Thoracic aorta (tissue), 2 donors: Measurements from ENCODE around the gene TIMP3. TPM values are rescaled to one million over a fixed set of nuclear protein-coding genes. Genes with fewer than 3 reads are reported as not detected.

Source experiments
- ATAC-seq: fragments of 150-250 bp; one replicate; pipeline ENCODE4 v1.8.0; 2017; ENCODE audit warnings: low read depth; ENCODE audit not compliant: insufficient number of reproducible peaks, low FRiP score
- DNase-seq: peaks from one replicate; pipeline ENCODE4 v3.0.0-alpha.2; 2020; ENCODE audit warnings: low spot score
- H3K27ac ChIP-seq, 2 donors: fragments of 200-600 bp; sonication (generic); 1 replicate in 1 of 2; 2 replicates in 1 of 2; pipeline ENCODE4 v1.5.1; 2016; ENCODE audit warnings: mild to moderate bottlenecking in 2 of 2, moderate library complexity in 2 of 2
- H3K27me3 ChIP-seq: fragments of 200-600 bp; sonication (generic); replicated peaks from 2 replicates; pipeline ENCODE4 v1.6.0; 2016; ENCODE audit warnings: mild to moderate bottlenecking; ENCODE audit not compliant: insufficient read depth
- H3K36me3 ChIP-seq: fragments of 200-600 bp; sonication (generic); one replicate; pipeline ENCODE4 v1.5.1; 2016
- H3K4me1 ChIP-seq, 2 donors: fragments of 200-600 bp; sonication (generic); 1 replicate in 1 of 2; 2 replicates in 1 of 2; pipeline versions ENCODE4 v1.5.1 to v1.6.0; 2016; ENCODE audit warnings: low read depth in 2 of 2, mild to moderate bottlenecking in 1 of 2; ENCODE audit not compliant: control insufficient read depth in 1 of 2
- H3K4me3 ChIP-seq: fragments of 200-600 bp; sonication (generic); 2 replicates; pipeline ENCODE4 v1.5.1; 2016; ENCODE audit warnings: mild to moderate bottlenecking
- H3K9me3 ChIP-seq: fragments of 200-600 bp; sonication (generic); 2 replicates; pipeline ENCODE4 v1.5.1; 2016
- CTCF ChIP-seq: fragments of 200-600 bp; sonication (generic); IDR thresholded peaks from one replicate; pipeline ENCODE4 v1.5.1; 2019; ENCODE audit warnings: antibody characterized with exemption
- total RNA-seq, 2 donors: library from RNA; depleted of rRNA; stranded (reverse); fragments of >200 nt; gene quantifications; one replicate each; pipeline versions ENCODE4 v1.1.0 to v1.2.3, GENCODE V29; 2016

TIMP3 gene
- total RNA-seq, 2 donors from 2014 or later, result 471 to 756 TPM

DNA sequence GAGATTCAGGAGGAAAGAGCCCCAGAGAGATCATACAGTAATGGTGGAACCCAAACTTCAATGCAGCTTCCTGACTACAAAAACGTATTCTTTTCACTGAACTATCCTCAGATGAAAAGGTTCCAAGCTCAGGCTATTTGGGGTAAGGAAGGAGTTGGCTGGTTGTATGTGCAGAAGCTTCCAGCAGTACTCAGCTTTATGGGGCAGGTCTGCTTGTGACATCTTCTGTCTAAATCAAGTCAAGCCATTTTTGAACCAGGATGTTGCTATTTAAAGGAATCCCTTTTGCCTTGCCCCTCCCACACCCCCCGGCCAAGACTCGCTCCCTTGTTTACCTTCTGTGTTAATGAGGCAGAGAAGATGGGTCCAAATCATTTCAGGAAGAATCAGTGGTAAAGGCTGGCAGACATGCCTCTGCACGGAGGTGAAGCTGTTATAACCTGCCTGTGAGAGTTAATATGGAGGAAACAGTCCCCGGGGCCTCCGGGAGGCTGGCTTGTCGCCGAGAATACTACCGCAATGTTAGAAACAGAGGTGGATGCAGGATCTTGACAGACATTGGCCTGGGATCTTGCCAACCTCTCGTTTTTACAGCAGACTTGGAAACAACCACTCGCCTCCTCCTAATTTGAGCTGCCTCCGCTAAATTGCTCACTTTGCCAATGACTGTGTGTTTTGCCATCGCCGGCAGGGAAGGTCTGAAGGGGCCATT is 45.4 kb downstream of the TIMP3 start:
- no peaks in the 10 kb centered on the region for H3K36me3 ChIP-seq
- peaks cover 33 to 84% of the 10 kb centered on the region in 2 donors for H3K4me1 ChIP-seq
- no peaks in the 10 kb centered on the region for H3K9me3 ChIP-seq
- ATAC-seq (no peak), DNase-seq (no peak)
- H3K27ac ChIP-seq, result peak overlapping the region; percentile 29 to 55
- peak overlapping the region; percentile 46 for H3K4me3 ChIP-seq
- no peaks in the 10 kb centered on the region for H3K27me3 ChIP-seq
- no peak for TF ChIP-seq CTCF

- no peak for TF ChIP-seq CTCF
- no peak overlapping the region for H3K4me3 ChIP-seq
- H3K9me3 ChIP-seq, result no peaks in the 10 kb centered on the region
- no peaks in the 10 kb centered on the region for H3K27me3 ChIP-seq
- DNase-seq (no peak), ATAC-seq (no peak)
- no peak overlapping the region for H3K27ac ChIP-seq
- peaks cover 45 to 86% of the 10 kb centered on the region in 2 donors for H3K4me1 ChIP-seq
- no peaks in the 10 kb centered on the region for H3K36me3 ChIP-seq
These were observed 46.7 kb downstream of the TIMP3 start for GRCh38 chr22:32848226-32848625.

- Histone ChIP-seq H3K4me1 (peaks cover 47 to 92% of the 10 kb centered on the region in 2 donors), H3K27me3 (no peaks in the 10 kb centered on the region), H3K4me3 (no peak overlapping the region), H3K36me3 (no peaks in the 10 kb centered on the region), H3K27ac (no peak overlapping the region), H3K9me3 (no peaks in the 10 kb centered on the region)
- no peak for ATAC-seq
- TF ChIP-seq CTCF, result no peak
- DNase-seq, result no peak
These were observed 48.0 kb downstream of the TIMP3 start for GRCh38 chr22:32849501-32849900.

DNA sequence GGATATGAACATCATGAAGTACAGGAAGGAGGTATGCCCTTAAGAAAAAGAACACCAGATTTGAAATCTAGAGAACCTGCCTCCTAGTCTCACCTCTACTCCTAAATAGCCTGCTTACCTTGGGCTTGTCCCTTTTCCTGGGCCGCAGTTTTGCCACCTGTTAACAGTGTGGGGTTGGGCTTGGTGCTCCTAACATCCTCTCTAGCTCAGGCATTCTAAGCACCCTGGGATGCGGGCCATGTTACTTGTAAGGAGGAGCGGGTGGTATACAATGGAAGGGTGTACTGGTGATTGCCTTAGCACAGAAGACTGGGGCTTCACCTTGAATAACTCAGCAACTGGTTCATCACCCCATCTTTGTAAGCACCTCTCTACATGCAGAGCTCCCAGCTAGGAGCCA is 48.7 kb downstream of the TIMP3 start:
- Histone ChIP-seq H3K9me3 (no peaks in the 10 kb centered on the region), H3K4me3 (no peak overlapping the region), H3K27ac (peak overlapping the region; percentile 81 to 83), H3K4me1 (peaks cover 47 to 98% of the 10 kb centered on the region in 2 donors), H3K36me3 (no peaks in the 10 kb centered on the region), H3K27me3 (no peaks in the 10 kb centered on the region)
- no peak for TF ChIP-seq CTCF
- DNase-seq (no peak), ATAC-seq (no peak)

DNA sequence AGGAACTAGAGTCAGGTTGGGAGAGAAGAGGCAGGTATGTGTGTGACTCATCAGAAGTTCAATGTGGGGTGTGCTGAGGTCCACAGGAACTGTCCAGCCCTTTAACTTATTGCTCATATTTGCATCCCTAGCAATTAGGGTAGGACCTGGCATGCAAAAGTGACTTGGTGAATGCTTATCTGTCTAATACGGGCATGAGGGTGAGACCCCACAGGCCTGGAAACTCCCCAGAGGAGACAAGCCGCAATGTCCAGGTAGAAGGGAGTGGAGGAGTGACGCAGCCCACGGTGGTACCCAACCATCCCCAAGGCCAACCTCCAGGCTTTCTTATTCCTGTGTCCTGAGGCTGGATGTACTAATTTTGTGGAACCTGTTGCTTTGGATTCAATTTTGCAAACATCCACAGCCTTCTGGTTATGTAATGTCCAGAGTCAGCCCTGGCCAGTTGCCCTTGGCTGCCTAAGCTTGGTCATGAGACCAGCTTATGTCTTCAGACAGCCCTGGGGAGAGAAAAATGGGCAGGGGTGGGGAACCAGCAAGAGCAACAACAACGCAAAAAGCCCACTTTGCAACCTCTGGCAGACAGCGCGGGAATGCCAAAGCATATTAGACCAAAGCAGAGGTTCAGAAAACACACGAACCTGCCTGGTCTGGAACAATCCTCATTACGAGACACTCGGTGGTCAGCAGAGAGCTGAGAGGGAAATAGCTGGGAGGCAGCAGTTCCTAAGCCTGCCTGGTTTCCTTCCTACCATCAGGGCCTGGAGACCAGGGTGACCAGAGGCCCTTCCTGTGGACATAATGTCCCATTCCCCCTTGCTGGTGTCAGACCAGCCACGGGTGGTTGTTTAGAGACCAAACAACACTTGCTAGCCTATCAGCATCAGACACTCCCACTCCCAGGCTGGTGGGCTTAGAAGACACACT is 49.3 kb downstream of the TIMP3 start:
- no peak for TF ChIP-seq CTCF
- ATAC-seq, result peak; percentile 80
- no peaks in the 10 kb centered on the region for H3K36me3 ChIP-seq
- H3K27ac ChIP-seq, result peak overlapping the region; percentile 81 to 83
- peak overlapping the region; percentile 39 for H3K4me3 ChIP-seq
- H3K9me3 ChIP-seq, result no peaks in the 10 kb centered on the region
- no peak for DNase-seq
- no peaks in the 10 kb centered on the region for H3K27me3 ChIP-seq
- H3K4me1 ChIP-seq, result peaks cover 42 to 92% of the 10 kb centered on the region in 2 donors
